Sigmoid colon (tissue), 7 donors: ENCODE data around the gene GLIS1. TPM values are rescaled to one million over a fixed set of nuclear protein-coding genes. Genes with fewer than 3 reads are reported as not detected.

Experiments
- DNase-seq: peaks from one replicate; pipeline ENCODE4 v3.0.0-alpha.2; 2019
- H3K27ac ChIP-seq, 4 donors: fragments of 200-600 bp; sonication (generic); one replicate each; pipeline ENCODE4 v1.5.1; 2016 to 2019; ENCODE audit warnings: mild to moderate bottlenecking in 1 of 4
- H3K27me3 ChIP-seq, 3 donors: fragments of 200-600 bp; sonication (generic); one replicate each; pipeline ENCODE4 v1.5.1; 2019; ENCODE audit warnings: mild to moderate bottlenecking in 1 of 3
- H3K36me3 ChIP-seq, 4 donors: fragments of 200-600 bp; sonication (generic); one replicate each; pipeline ENCODE4 v1.5.1; 2016 to 2019
- H3K4me1 ChIP-seq, 4 donors: fragments of 200-600 bp; sonication (generic); one replicate each; pipeline ENCODE4 v1.5.1; 2017 to 2019
- H3K4me3 ChIP-seq, 4 donors: fragments of 200-600 bp; sonication (generic); one replicate each; pipeline ENCODE4 v1.5.1; 2017 to 2019; ENCODE audit warnings: mild to moderate bottlenecking in 2 of 4, moderate library complexity in 1 of 4
- H3K9me3 ChIP-seq, 4 donors: fragments of 200-600 bp in 3 of 4; sonication (generic) in 3 of 4; one replicate each; pipeline versions ENCODE4 v1.5.1 to v1.6.1; 2013 to 2019
- CTCF ChIP-seq, 4 experiments: fragments of 450-650 bp in 3 of 4; fragments of 200-600 bp in 1 of 4; IDR thresholded peaks; one replicate each; pipeline ENCODE4 v1.5.1; 2016 to 2019; ENCODE audit warnings: antibody characterized with exemption in 4 of 4, mild to moderate bottlenecking in 3 of 4, moderate library complexity in 2 of 4
- EP300 ChIP-seq, 4 donors: sonication (generic); formaldehyde crosslinking; IDR thresholded peaks; one replicate each; pipeline ENCODE4 v1.6.1; 2017; ENCODE audit warnings: antibody characterized with exemption in 4 of 4
- POLR2A ChIP-seq, 2 donors: fragments of 450-650 bp; IDR thresholded peaks; one replicate each; pipeline ENCODE4 v1.6.1; 2016; ENCODE audit warnings: antibody characterized with exemption in 2 of 2, mild to moderate bottlenecking in 2 of 2, moderate library complexity in 2 of 2
- POLR2AphosphoS5 ChIP-seq, 4 donors: sonication (generic); formaldehyde crosslinking; IDR thresholded peaks; one replicate each; pipeline ENCODE4 v1.6.1; 2017; ENCODE audit warnings: antibody characterized with exemption in 4 of 4
- WGBS, 2 donors: extraction: QIAGEN DNeasy Blood & Tissue Kit; methylation state at CpG; one replicate each; pipeline ENCODE4 v1.1.7; 2013; 5-methylcytosine and 5-hydroxymethylcytosine counted together
- intact Hi-C: fragments of 100-400 bp; cut with DNase I; formaldehyde crosslinking; loops from one replicate; pipeline ENCODE4 v1.15.1; 2023
- polyA plus RNA-seq, 3 donors: library from polyadenylated mRNA; stranded (reverse); fragments of 200-250 nt; gene quantifications; one replicate each; pipeline ENCODE4 v1.2.3, GENCODE V29; 2013
- total RNA-seq, 4 donors: library from RNA; depleted of rRNA; stranded (reverse); fragments of >200 nt; gene quantifications; one replicate each; pipeline ENCODE4 v1.1.0, GENCODE V29; 2016
- donor health status: healthy with polysubstance abuse.
- donor health status: Bipolar disorder and iron deficiency.
- donor health status: healthy.

Gene GLIS1
- total and polyA plus RNA-seq, 7 donors = 0.16 to 0.83 (median 0.32) TPM; not detected in 4

DNA sequence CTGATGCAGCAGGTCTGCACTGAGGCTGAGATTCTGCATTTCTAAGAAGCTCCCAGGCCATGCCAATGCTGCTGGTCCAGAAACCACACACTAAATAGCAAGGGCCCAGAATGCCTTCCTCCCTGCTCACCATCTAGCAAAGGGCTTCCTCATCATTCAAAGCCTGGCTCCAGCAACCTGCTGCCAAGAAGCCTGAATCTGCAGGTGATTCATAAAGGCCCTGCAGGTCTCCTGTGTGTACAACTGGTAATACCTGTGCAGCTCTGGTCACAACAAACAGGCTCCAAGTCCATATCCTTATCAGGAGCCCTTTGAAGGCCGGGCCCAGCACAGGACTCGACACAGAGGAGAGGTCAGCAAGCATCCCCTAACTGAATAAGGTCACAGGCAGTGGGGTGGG lies 26.7 kb downstream of the GLIS1 start:
- no peak for TF ChIP-seq POLR2AphosphoS5 (IDR thresholded peaks at IDR 0.05)
- no peak for DNase-seq
- Histone ChIP-seq H3K27me3 (peaks cover 0 to 11% (median 0%) of the 10 kb centered on the region in 3 donors), H3K4me3 (no peak overlapping the region), H3K36me3 (no peaks in the 10 kb centered on the region), H3K9me3 (no peaks in the 10 kb centered on the region), H3K27ac (no peak overlapping the region), H3K4me1 (no peaks in the 10 kb centered on the region)
- intact Hi-C loops = no loop called here
- 81 to 82% methylated on average over 2 of the region's 2 CpGs for WGBS, 2 donors

- DNase-seq = peak; percentile 52
- Histone ChIP-seq H3K36me3 (no peaks in the 10 kb centered on the region), H3K4me1 (no peaks in the 10 kb centered on the region), H3K4me3 (no peak overlapping the region), H3K9me3 (no peaks in the 10 kb centered on the region), H3K27me3 (peaks cover 0 to 11% (median 0%) of the 10 kb centered on the region in 3 donors), H3K27ac (no peak overlapping the region)
- TF ChIP-seq EP300 (IDR thresholded peaks at IDR 0.05) = no peak
- no peak for TF ChIP-seq POLR2A (IDR thresholded peaks at IDR 0.05)
- TF ChIP-seq POLR2AphosphoS5 (IDR thresholded peaks at IDR 0.05) = no peak
- TF ChIP-seq CTCF (IDR thresholded peaks at IDR 0.05) = no peak
- WGBS, 2 donors = 68 to 76% methylated on average over 8 of the region's 8 CpGs
- intact Hi-C loops = no loop called here
Observed at GRCh38 chr1:53710584-53710983, 28.4 kb downstream of the GLIS1 start.

- Histone ChIP-seq H3K36me3 (no peaks in the 10 kb centered on the region), H3K4me1 (no peaks in the 10 kb centered on the region), H3K4me3 (no peak overlapping the region), H3K9me3 (no peaks in the 10 kb centered on the region), H3K27me3 (peaks cover 0 to 3% (median 0%) of the 10 kb centered on the region in 3 donors), H3K27ac (no peak overlapping the region)
- TF ChIP-seq EP300 (IDR thresholded peaks at IDR 0.05) (no peak), POLR2A (IDR thresholded peaks at IDR 0.05) (no peak), CTCF (IDR thresholded peaks at IDR 0.05) (no peak), POLR2AphosphoS5 (IDR thresholded peaks at IDR 0.05) (no peak)
- WGBS, 2 donors = 88 to 91% methylated on average over 3 of the region's 3 CpGs
- intact Hi-C loops = no loop called here
- peak; percentile 43 for DNase-seq
Observed at GRCh38 chr1:53708687-53709086, 30.3 kb downstream of the GLIS1 start.

DNA sequence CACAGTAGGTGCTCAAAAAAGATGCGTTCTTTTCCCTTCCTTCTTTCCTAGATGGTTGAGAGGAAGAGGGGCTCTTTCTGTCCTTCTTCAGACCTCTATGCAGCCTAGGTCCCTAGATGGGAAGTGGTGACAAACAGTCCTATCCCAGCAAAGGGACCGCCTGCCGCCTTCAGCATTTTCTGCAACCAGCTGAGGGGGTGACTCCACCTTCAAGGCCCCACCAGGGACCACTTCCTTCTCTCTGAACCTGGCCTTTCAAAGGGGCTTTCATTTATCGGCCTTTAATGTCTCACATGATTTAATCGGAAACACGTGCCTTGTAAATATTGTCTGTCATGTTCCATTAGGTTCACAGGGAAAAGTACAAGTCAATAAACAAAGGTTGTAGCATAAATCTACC lies 32.6 kb downstream of the GLIS1 start:
- WGBS, 2 donors = 41 to 60% methylated on average over 6 of the region's 6 CpGs
- Histone ChIP-seq H3K4me1 (no peaks in the 10 kb centered on the region), H3K36me3 (no peaks in the 10 kb centered on the region), H3K4me3 (no peak overlapping the region), H3K27ac (no peak overlapping the region), H3K27me3 (no peaks in the 10 kb centered on the region), H3K9me3 (no peaks in the 10 kb centered on the region)
- no peak for TF ChIP-seq EP300 (IDR thresholded peaks at IDR 0.05)
- TF ChIP-seq POLR2A (IDR thresholded peaks at IDR 0.05) = no peak
- TF ChIP-seq CTCF (IDR thresholded peaks at IDR 0.05) = no peak
- no peak for TF ChIP-seq POLR2AphosphoS5 (IDR thresholded peaks at IDR 0.05)
- intact Hi-C loops = no loop called here
- DNase-seq = no peak

DNA sequence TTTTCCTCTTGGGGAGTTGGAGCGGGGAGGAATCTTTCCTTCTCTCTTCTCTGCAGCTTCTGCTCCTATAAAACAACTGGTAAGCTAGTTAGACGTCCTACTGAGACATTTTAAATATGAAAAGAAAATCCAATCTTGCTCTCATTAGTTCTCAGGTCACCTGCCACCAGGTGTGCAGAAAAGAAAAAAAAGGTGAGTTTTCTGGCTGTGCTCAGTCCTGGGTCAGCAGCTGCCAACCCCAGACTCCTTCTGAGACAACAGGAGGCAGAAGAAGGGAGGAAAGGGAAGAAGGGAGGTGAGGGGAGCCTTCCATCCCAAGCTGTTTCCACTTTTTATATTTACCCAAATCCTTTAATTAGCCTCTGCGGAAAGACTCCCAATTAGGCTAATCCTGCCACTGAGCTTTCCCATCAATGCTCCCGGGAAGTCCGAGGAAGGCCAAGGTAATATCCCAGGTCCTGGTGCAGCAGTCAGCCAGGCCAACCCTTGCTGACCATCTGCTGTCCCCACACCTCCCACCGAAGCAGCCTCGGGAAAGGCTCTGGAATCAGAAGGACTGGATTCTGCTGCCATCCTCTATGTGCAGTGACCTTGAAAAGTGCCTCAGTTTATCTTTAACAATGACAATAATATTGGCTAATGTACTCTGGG lies 33.4 kb downstream of the GLIS1 start:
- Histone ChIP-seq H3K4me3 (no peak overlapping the region), H3K27ac (no peak overlapping the region), H3K4me1 (no peaks in the 10 kb centered on the region), H3K9me3 (no peaks in the 10 kb centered on the region), H3K36me3 (no peaks in the 10 kb centered on the region), H3K27me3 (no peaks in the 10 kb centered on the region)
- TF ChIP-seq CTCF (IDR thresholded peaks at IDR 0.05) (no peak), EP300 (IDR thresholded peaks at IDR 0.05) (no peak), POLR2AphosphoS5 (IDR thresholded peaks at IDR 0.05) (no peak), POLR2A (IDR thresholded peaks at IDR 0.05) (no peak)
- no peak for DNase-seq
- 75 to 78% methylated on average over 7 of the region's 7 CpGs for WGBS, 2 donors
- intact Hi-C loops = no loop called here
